Posterior vena cava (tissue), 2 donors: ENCODE data around the gene KCNIP4. TPM values are rescaled to one million over a fixed set of nuclear protein-coding genes. Genes with fewer than 3 reads are reported as not detected.

Source experiments
- DNase-seq: peaks from one replicate; pipeline ENCODE4 v3.0.0-alpha.2; 2020; ENCODE audit warnings: low spot score
- intact Hi-C, 2 donors: fragments of 100-400 bp; cut with DNase I; formaldehyde crosslinking; loops; one replicate each; pipeline versions ENCODE4 v1.14.1 to v1.14.2; 2022 to 2023
- total RNA-seq, 2 donors: library from RNA; stranded (reverse); fragmentation: NEBNext Ultra II Directional; extraction: Animal tissue kit (Norgen Biotek cat#: 25700); gene quantifications; one replicate each; pipeline ENCODE4 v1.2.1, GENCODE V29; 2021
- donor health status: DM: yes; HTN: yes; CAD: no.
- donor health status: DM: yes; HTN: yes; CAD: no.

The KCNIP4 gene
- total RNA-seq, 2 donors from 2014 or later, result 0.60 TPM; not detected in 1

DNA sequence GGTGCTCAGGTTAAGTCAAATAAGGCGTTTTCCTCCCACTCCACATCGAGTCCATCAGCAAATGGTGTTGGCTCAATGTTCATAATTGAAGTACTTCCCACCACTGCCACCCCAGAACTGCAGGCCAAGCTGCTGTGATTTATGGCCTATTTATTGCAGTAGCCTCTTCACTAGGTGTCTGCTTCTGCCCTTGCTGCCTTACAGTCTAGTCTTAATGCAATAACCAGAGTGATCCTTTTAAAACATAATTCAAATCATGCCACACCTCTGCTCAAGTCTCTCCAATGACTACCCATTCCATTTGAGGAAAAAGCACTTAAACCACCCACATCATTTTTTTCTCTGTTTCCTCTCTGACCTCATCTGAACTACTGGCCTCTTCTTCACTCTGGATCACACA lies 220.3 kb downstream of the KCNIP4 start:
- intact Hi-C loops, result no loop called here

DNA sequence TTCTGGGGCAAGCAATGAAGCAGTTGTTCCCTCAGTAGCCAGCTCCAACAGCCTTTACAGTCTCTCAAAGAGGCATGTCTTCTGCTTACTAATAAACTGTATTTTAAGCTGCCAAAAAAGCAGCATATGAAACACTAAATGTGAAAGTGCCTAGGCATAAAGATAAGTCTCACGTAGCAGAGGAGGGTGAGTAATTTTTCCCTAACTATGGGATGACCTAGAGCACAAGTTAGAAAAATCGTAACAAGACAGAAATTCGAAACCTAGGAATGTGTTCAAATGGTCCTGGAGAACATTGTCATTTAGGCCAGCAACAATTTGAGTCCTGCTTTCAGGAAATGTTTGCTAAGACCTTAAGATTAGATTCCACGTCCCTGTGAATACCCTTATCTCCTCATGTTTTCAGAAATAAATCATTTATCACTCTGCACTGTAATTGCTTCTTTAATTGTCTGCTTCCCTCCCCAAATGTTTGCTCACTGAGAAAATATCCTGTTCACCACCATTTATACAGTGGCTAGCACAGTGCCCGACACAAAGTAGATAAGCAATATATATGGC lies 222.2 kb downstream of the KCNIP4 start:
- intact Hi-C loops, result no loop called here
- DNase-seq, result no peak

More for the DNA sequence above, 220.3 kb downstream of the KCNIP4 start:
- no peak for DNase-seq

DNA sequence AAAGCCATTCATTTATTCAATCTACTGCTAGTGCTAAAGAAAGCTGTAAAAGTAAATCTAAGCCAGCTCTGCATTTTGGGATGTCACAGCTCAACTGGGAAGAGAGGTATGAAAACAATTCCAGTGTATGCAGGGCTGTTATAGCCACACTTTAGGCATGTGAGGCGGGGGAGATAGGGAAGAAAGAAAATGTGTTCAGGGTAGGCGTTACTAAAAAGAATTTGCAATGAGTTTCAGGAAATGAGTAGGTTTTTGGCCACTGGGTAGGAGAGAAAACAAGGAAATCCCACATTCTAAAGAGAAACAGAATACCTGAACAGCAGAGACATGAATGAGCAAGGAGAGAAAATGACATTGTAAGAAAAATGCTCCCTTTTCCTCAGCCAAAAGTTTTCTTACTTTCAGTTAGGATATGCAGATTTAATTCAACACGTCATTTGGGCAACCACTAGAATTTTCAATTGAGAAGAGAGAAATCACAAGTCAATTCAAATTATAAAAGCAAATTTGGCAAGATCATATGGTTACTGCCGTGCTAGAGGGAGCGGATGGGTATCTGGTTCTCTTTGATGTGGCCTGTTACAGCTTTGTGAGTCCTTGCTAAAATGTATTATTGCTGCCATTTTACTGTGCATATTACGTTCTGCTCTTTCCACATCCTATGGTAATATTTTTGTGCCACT lies 226.3 kb downstream of the KCNIP4 start:
- no peak for DNase-seq
- intact Hi-C loops, result no loop called here

DNA sequence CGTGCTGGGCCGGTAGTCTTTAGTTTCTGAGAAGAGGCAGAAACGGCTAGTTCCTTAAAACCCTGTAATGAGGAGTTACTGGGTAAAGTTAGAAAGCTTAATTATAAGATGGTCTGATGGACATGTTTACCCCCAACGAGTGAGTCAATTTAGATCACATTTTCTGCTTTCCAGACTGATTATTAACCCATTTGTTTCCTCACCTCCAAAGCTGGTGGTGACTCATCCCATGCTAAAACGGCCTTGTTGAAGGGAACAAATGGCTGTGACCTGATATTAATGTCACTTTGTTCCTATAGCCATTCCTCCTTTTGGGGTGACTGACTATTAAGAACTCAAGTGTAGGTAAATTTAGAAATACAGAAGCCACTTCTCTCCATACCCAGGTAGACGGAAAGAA lies 232.0 kb downstream of the KCNIP4 start:
- DNase-seq, result no peak

DNA sequence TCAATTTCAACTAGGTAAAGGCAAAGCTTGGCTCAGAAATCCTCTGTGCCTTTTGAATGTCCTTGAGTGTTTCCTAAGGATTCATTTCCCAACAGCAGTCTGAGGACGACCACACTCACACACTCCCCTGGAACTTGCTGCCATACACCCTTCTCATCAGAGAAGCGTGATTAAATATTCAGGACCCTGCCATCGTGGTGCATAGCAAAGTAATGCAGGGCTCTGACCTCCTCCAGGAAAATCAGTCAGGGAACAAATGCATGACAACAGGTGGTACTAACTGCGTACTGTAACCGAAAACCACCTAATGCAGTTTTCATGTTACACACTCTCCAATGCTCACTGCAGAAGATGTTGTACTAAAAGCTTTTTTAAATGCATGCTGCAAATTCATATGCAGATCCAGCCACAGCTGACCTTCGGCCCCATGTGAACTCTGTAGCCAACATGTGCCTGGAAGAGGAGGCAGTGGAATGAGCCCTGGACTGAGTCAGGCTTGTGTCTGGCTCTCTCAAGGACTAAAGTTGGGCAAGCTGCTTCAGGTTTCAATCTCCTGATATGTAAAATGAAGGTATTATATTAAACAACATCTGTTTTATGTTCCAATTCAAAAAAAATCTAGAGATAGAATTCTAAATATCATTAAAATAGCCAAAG lies 238.3 kb downstream of the KCNIP4 start:
- intact Hi-C loops, result no loop called here
- DNase-seq, result no peak

More for the DNA sequence above, 232.0 kb downstream of the KCNIP4 start:
- intact Hi-C loops, result loop anchor here in 1 of 2 donors (2.0 kb wide), 1 partner anchor 166 kb away; no protein-coding TSS in a partner anchor

DNA sequence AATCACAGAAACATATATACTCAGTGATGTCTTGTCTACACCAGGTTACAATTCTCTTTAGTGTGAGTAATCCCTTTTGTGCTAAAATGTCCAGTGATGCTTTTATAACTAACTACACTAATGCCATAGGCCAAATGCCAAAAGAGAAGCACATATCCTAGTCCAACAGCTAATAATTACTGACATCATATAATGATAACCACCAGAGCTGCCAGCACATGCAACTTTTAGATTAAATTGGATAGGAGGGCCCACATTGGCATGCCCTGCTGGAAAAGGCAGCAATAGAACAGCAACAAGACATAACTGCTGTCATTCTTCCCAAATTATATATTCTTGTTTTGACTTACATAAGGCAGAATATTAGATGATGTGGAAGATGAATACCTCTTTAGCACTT lies 238.8 kb downstream of the KCNIP4 start:
- intact Hi-C loops, result no loop called here
- no peak for DNase-seq

DNA sequence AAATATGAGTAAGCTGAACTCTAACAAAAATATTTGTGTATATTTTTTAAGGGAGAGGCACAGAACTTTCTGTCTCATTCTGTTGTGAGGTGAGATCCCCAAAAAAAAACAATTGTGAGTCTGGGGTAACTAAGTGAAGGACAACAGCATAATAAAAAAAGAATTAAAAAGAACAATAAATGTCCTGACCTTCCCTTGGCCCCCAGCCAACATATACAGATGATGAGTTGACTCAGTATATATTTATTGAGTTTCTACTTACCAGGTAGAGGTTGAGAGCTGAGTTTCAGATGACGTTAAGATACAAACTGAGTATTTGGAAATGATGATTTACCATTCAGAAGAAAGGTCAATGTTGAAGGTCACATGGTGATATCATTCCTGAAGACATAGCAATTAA lies 239.5 kb downstream of the KCNIP4 start:
- intact Hi-C loops, result no loop called here
- no peak for DNase-seq

DNA sequence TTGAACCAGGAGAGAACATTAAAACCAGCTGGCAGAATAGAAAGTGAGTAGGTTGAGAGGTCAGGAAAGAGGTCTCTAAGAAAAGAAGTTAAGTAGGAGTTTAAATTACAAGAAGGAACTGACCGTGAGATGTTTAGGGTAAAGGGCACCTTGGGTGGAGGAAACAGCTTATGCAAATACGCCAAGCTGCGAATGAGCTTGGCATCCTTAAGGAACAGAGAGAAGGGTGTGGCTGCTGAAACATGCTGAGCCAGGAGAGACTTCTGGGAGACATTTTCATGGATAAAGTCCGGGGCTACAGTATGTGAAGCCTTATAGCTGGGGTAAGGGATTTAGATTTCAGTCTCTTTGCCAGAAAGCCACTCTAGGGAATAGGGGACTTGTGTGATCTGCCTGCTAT lies 249.1 kb downstream of the KCNIP4 start:
- intact Hi-C loops, result no loop called here
- no peak for DNase-seq

DNA sequence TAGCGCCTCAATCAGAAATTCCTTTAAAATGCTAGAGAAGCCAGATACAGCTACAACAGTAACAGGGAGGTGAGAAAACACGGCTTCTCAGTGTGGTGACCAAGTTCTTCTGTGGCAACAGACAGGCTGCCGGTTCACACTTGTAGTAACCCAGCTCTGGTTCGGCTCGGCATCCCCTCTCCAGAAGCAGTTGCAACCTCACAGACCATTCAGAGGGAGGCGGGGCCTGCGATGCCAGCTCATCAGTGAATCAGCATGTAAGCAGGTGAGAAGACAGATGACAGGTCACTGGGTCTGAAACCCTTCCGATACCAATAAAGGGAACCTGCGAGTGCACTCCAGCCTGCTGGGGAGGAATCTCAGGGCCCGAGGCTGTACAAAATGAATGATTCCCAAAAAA lies 251.0 kb downstream of the KCNIP4 start:
- DNase-seq, result no peak
- intact Hi-C loops, result no loop called here

DNA sequence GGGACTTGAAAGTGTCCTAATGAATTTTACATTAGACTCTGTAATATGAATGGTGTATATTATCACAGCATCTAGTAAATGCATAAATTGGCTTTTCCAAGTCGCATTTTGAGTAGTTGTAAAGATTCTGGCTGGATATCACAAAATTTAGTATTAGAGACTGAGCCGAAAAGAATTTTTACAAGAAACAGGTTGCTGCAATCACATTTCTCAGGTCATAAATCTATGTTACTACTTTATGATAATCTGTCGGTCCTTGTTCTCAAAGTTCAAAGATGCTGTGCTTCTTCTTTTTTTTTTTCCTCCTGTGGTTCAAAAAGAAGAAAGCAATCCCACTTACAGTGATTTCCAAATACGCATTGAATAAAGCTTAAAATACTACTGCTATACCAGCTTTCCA lies 253.4 kb downstream of the KCNIP4 start:
- no peak for DNase-seq
- intact Hi-C loops, result no loop called here

DNA sequence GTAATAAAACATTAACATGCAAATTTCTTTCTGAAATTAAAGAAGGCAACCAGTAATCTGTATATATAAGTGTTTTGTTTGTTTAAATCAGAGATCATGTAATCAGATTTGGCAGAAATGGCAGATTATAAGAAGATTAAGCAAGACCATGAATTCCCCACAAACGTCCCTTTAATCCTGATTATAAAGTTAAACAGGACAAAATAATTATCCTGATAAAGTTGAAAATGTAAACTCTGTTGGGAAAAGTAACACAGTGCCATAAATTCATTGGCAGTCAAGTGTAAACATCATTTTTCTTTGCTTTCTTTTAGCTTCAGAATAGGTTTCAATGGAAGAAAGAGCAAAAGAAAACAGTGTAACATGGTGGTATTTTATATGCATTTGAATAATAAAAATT lies 256.3 kb downstream of the KCNIP4 start:
- no peak for DNase-seq
- intact Hi-C loops, result no loop called here

DNA sequence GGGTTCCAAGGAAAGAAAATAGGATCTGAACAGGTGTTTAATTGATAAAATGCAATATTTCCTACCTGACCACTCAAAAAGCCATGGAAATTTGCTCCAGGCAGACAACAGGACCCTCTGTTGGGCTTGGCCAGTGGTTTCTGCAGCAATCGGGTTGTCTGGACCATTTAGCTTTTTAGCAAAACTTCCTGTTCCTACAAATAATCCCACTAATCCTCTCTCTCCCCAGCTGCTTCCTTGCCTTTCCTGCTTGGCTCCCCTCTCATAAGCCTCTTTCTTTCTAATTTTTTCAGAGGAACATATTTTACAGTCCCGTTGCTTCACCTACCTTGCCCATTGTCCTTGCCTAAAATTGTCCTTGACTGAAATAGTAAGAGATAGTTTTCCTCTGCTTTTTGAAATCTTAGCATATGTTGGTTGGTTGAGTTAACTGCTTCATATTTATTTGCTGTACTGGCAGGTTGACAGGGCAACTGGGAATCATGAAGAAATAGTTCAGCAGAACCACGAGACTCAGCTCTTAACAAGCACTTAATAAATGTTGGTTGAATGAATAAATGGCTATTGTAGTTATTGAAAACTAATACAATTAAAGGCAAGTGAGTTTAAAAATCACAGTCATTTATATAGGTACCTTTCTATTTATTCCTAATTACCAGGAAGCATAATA lies 259.8 kb downstream of the KCNIP4 start:
- intact Hi-C loops, result no loop called here
- no peak for DNase-seq

DNA sequence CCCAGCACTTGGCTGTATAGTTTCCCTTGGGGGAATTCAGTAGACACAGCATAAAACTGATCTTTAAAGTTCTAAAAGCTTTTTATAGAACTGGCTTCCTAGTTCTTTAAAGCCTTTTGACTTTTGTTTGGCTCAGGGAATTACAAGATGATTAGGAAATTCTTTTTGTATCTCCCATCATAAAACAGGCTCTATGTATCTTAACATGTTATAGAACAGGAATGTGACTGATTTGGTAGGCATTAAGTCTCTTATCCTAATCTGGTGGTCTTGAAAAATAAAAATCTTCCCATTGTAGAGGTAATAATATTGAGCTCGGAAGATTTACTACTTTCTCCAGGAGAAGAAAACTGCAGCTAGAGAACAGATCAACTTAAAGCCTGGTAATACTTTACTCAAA lies 262.7 kb downstream of the KCNIP4 start:
- DNase-seq, result no peak
- intact Hi-C loops, result no loop called here

DNA sequence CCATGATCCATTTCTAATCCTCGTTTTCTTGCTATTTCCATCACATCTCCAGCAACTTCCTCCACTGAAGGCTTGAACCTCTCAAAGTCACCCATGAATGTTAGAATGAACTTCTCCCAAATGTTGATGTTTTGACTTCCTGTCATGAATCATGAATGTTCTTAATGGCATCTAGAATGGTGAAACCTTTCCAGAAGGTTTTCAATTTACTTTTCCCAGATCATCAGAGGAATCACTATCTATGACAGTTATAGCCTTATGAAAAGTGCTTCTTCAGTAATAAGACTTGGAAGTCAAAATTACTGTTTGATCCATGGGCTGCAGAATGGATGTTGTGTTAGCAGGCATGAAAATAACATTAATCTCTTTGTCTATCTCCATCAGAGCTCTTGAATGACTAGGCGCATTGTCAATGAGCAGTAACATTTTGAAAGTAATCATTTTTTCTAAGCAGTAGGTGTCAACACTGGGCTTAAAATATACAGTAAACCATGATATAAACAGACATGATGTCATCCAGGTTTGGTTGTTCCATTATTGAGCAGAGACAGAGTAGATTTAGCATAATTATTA lies 268.2 kb downstream of the KCNIP4 start:
- no peak for DNase-seq
- intact Hi-C loops, result no loop called here

DNA sequence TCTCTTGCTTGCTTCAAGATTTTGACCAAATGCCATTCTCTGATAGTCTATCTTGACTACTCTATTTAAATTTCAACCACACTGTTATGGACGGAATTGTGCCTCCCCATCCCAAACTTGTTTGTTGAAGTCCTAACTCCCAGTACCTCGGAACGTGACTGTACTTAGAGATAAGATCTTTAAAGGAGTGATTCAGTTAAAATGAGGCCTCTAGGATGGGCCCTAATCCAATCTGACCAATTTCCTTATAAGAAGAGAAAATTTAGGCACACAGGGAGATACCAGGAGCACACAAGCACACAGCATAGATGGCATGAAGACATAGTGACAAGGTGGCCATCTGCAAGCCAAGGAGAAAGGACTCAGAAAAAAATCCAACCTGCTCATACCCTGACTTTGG lies 269.9 kb downstream of the KCNIP4 start:
- intact Hi-C loops, result no loop called here
- no peak for DNase-seq

DNA sequence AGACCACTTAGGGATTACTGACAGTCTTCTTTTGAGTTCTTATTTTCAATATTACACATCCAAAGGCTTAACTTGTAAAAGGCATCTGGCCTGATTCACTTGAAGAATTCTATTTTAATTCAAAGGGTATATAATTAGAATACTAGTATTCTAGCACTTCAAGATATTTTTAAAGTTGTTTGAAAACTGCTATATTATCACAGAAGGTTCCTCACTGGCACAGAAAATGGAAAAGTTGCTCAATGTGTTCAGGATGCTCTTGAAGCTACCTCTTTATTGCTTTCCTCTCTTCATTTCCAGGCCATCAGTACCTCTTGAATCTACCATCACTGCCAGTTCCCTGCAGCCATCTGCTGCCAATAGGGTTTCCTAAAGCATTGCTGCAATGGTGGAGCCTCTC lies 271.4 kb downstream of the KCNIP4 start:
- intact Hi-C loops, result no loop called here
- DNase-seq, result no peak

DNA sequence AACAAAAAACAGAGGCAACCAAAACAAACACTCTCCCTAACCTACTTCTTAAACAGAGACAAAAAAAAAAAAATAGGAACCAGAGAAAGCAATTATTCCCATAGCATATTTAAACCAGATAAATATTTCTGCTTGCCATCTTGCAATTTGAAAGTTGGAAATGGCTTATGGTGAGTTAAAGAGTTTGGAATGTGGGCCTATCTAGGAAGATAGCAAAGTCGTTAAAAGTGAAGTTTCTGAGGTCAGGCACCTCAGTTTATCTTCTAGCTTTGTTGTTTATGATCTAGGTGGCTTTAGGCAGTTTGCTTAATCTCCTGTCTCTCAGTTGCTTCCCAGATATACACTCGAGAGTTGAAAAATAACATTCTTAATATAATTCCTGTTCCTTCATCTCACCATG lies 284.2 kb downstream of the KCNIP4 start:
- intact Hi-C loops, result no loop called here
- DNase-seq, result no peak

DNA sequence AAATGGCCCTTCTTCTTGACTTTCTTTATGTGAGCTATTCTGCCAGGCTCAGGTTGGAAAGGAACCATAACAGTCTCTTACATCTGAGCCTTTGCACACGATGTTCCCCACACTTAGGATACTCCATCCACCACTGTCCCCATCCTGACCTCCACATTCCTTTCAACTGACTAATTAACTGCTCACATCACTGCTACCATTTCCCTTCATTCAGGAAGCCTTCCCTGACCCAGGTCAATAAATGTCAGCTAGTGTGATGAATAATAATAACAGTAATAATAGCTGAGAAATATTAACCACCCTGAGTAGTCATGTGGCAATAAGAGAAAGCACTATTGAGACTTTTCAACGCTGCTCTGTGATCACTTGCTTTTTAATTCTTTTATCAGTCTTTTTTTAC lies 291.7 kb downstream of the KCNIP4 start:
- intact Hi-C loops, result no loop called here
- no peak for DNase-seq

DNA sequence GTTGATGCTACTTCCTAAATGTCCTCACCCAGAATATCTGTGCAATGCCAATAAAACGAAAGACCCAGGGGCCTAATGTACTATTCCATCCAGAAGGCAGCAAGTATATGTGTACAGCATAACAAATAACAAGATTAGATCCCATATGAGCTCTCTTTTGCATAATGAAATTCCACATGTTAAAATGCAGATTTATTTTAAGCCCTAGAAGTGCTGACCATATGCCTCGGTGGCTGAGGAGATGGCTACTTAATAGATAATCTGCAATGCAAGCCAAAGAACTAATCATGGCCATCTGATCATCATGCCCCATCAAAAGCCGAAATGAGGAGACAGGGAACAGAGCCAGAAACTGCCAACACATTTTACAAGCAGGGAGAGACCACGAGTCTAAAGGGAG lies 293.5 kb downstream of the KCNIP4 start:
- intact Hi-C loops, result no loop called here
- no peak for DNase-seq
